IMR-90 (cell line): ENCODE data around the gene KCNQ1. TPM values are rescaled to one million over a fixed set of nuclear protein-coding genes. Genes with fewer than 3 reads are reported as not detected.

Experiments
- ATAC-seq: fragments of 200-7000 bp; cut with Tn5 transposase; 2 replicates; pipeline ENCODE4 v1.9.1; 2020; ENCODE audit warnings: low read depth, mild to moderate bottlenecking, moderate library complexity
- BruUV-seq: library from RNA; stranded (reverse); fragments of 400-500 nt; replicated peaks from 2 replicates; lab custom pipeline; 2021; lab: Mats Ljungman, UMichigan
- CTCF ChIA-PET: fragments of 300-600 bp; formaldehyde crosslinking; extraction: SDS; loops from one replicate; lab custom pipeline; 2021; ENCODE audit warnings: antibody characterized with exemption; lab: Yijun Ruan, JAX
- POLR2A ChIA-PET: fragments of 300-600 bp; sonication (Branson Sonifier 250); formaldehyde crosslinking; loops from one replicate; lab custom pipeline; 2022; ENCODE audit warnings: antibody characterized with exemption; ENCODE audit not compliant: unreplicated experiment; lab: Charles Lee
- DNase-seq: peaks from one replicate; pipeline ENCODE4 v3.0.0; 2013
- H2AFZ ChIP-seq: replicated peaks from 2 replicates; pipeline ENCODE3; 2013; ENCODE audit warnings: low read length, mild to moderate bottlenecking; ENCODE audit not compliant: poor library complexity
- H2AK5ac ChIP-seq: 2 replicates; pipeline ENCODE4 v1.6.1; 2013; ENCODE audit warnings: low read depth, low read length, inconsistent platforms
- H2AK9ac ChIP-seq: replicated peaks from 2 replicates; pipeline ENCODE3; 2013; ENCODE audit warnings: mild to moderate bottlenecking, low read depth, low read length, moderate library complexity; ENCODE audit not compliant: poor library complexity
- H2BK120ac ChIP-seq: 2 replicates; pipeline ENCODE4 v1.6.1; 2013; ENCODE audit warnings: low read depth, low read length, inconsistent platforms
- H2BK15ac ChIP-seq: 3 replicates; pipeline ENCODE4 v1.6.1; 2013; ENCODE audit warnings: low read depth, low read length, inconsistent platforms
- H2BK20ac ChIP-seq: 2 replicates; pipeline ENCODE4 v1.6.1; 2013; ENCODE audit warnings: low read depth, mild to moderate bottlenecking, inconsistent platforms, low read length, moderate library complexity
- H2BK5ac ChIP-seq: 2 replicates; pipeline ENCODE4 v1.6.1; 2013; ENCODE audit warnings: mild to moderate bottlenecking, low read depth, low read length, inconsistent platforms; ENCODE audit not compliant: poor library complexity, severe bottlenecking
- H3K14ac ChIP-seq: replicated peaks from 2 replicates; pipeline ENCODE4 v1.6.1; 2013; ENCODE audit warnings: low read depth, low read length, inconsistent platforms
- H3K18ac ChIP-seq: 2 replicates; pipeline ENCODE4 v1.6.1; 2013; ENCODE audit warnings: low read depth, low read length, control low read depth
- H3K23ac ChIP-seq: 2 replicates; pipeline ENCODE4 v1.6.1; 2013; ENCODE audit warnings: low read depth, low read length, inconsistent platforms
- H3K27ac ChIP-seq: 2 replicates; pipeline ENCODE4 v1.5.1; 2013; ENCODE audit warnings: mild to moderate bottlenecking, control low read depth, low read length; ENCODE audit not compliant: insufficient read depth
- H3K27me3 ChIP-seq: 2 replicates; pipeline ENCODE4 v1.6.1; 2013; ENCODE audit warnings: low read length; ENCODE audit not compliant: control insufficient read depth, insufficient read depth
- H3K36me3 ChIP-seq: 2 replicates; pipeline ENCODE4 v1.6.1; 2013; ENCODE audit warnings: low read length, mixed read lengths; ENCODE audit not compliant: control insufficient read depth, insufficient read depth
- H3K4ac ChIP-seq: 2 replicates; pipeline ENCODE4 v1.6.1; 2013; ENCODE audit warnings: low read depth, low read length, inconsistent platforms
- H3K4me1 ChIP-seq: 2 replicates; pipeline ENCODE4 v1.6.1; 2013; ENCODE audit warnings: low read length, mixed read lengths; ENCODE audit not compliant: control insufficient read depth, insufficient read depth
- H3K4me2 ChIP-seq: 2 replicates; pipeline ENCODE4 v1.6.1; 2013; ENCODE audit warnings: low read depth, mild to moderate bottlenecking, control low read depth, low read length, moderate library complexity
- H3K4me3 ChIP-seq: 2 replicates; pipeline ENCODE4 v1.5.1; 2013; ENCODE audit warnings: low read depth, mild to moderate bottlenecking, control low read depth, low read length, moderate library complexity; ENCODE audit not compliant: insufficient read depth
- H3K56ac ChIP-seq: 2 replicates; pipeline ENCODE4 v1.6.1; 2013; ENCODE audit warnings: low read length, inconsistent platforms; ENCODE audit not compliant: insufficient read depth; ENCODE audit errors: extremely low read depth
- H3K79me1 ChIP-seq, 2 experiments: 2 replicates each; pipeline ENCODE4 v1.6.1; 2013; ENCODE audit warnings: low read length in 2 of 2, inconsistent platforms in 1 of 2, low read depth in 1 of 2
- H3K9ac ChIP-seq: 2 replicates; pipeline ENCODE4 v1.6.1; 2013; ENCODE audit warnings: low read depth, low read length, control low read depth
- H3K9me1 ChIP-seq: 2 replicates; pipeline ENCODE4 v1.6.1; 2013; ENCODE audit warnings: low read length, inconsistent platforms; ENCODE audit not compliant: insufficient read depth
- H3K9me3 ChIP-seq: 2 replicates; pipeline ENCODE4 v1.6.1; 2013; ENCODE audit warnings: low read length; ENCODE audit not compliant: control insufficient read depth, insufficient read depth
- H4K20me1 ChIP-seq: 2 replicates; pipeline ENCODE4 v1.6.1; 2013; ENCODE audit warnings: low read length, inconsistent platforms; ENCODE audit not compliant: insufficient read depth
- H4K5ac ChIP-seq: 2 replicates; pipeline ENCODE4 v1.6.1; 2013; ENCODE audit warnings: mild to moderate bottlenecking, low read depth, low read length, control low read depth
- H4K8ac ChIP-seq, 2 experiments: 2 replicates each; pipeline ENCODE4 v1.6.1; 2013; ENCODE audit warnings: low read depth in 2 of 2, low read length in 2 of 2, control low read depth in 1 of 2, inconsistent platforms in 1 of 2
- H4K91ac ChIP-seq: 2 replicates; pipeline ENCODE4 v1.6.1; 2013; ENCODE audit warnings: low read depth, low read length, inconsistent platforms; ENCODE audit not compliant: insufficient read depth
- BHLHE40 ChIP-seq: fragments of 150-350 bp; IDR thresholded peaks from 2 replicates; pipeline ENCODE4 v1.6.1; 2016; ENCODE audit warnings: mild to moderate bottlenecking, low read depth, low read length
- CEBPB ChIP-seq: IDR thresholded peaks from 2 replicates; pipeline ENCODE4 v1.6.1; 2012; ENCODE audit warnings: low read depth, low read length, improper control_type of control experiment
- CHD1 ChIP-seq: IDR thresholded peaks from 2 replicates; pipeline ENCODE4 v1.6.1; 2012; ENCODE audit warnings: low read depth, low read length, improper control_type of control experiment
- CTCF ChIP-seq: conservative IDR thresholded peaks from 2 replicates; pipeline ENCODE4 v1.5.1; 2012; ENCODE audit warnings: mild to moderate bottlenecking, low read depth, low read length, improper control_type of control experiment
- ELK1 ChIP-seq: fragments of 150-350 bp; IDR thresholded peaks from 2 replicates; pipeline ENCODE4 v1.6.1; 2016; ENCODE audit warnings: low read depth, mild to moderate bottlenecking, low read length, moderate library complexity, borderline replicate concordance
- FOS ChIP-seq: fragments of 150-350 bp; IDR thresholded peaks from 2 replicates; pipeline ENCODE4 v1.6.1; 2016; ENCODE audit warnings: low read depth, low read length
- MAFK ChIP-seq: IDR thresholded peaks from 2 replicates; pipeline ENCODE4 v1.6.1; 2012; ENCODE audit warnings: low read depth, low read length, improper control_type of control experiment
- MAZ ChIP-seq: IDR thresholded peaks from 2 replicates; pipeline ENCODE4 v1.6.1; 2012; ENCODE audit warnings: low read depth, mild to moderate bottlenecking, low read length, improper control_type of control experiment, moderate library complexity, borderline replicate concordance
- MXI1 ChIP-seq: IDR thresholded peaks from 2 replicates; pipeline ENCODE4 v1.6.1; 2012; ENCODE audit warnings: low read depth, mild to moderate bottlenecking, low read length, moderate library complexity, borderline replicate concordance
- POLR2A ChIP-seq: IDR thresholded peaks from 2 replicates; pipeline ENCODE4 v1.6.1; 2012; ENCODE audit warnings: mild to moderate bottlenecking, low read depth, low read length
- RAD21 ChIP-seq: IDR thresholded peaks from 2 replicates; pipeline ENCODE4 v1.6.1; 2012; ENCODE audit warnings: low read length, improper control_type of control experiment
- RCOR1 ChIP-seq: IDR thresholded peaks from 2 replicates; pipeline ENCODE4 v1.6.1; 2012; ENCODE audit warnings: mild to moderate bottlenecking, low read length, improper control_type of control experiment; ENCODE audit not compliant: insufficient replicate concordance
- RFX5 ChIP-seq: IDR thresholded peaks from 2 replicates; pipeline ENCODE4 v1.8.0; 2012; ENCODE audit warnings: low read depth, mild to moderate bottlenecking, low read length, moderate library complexity
- SMC3 ChIP-seq: fragments of 150-350 bp; IDR thresholded peaks from 2 replicates; pipeline ENCODE4 v1.6.1; 2016; ENCODE audit warnings: low read depth, mild to moderate bottlenecking, antibody characterized with exemption, low read length, moderate library complexity
- WGBS, 2 experiments: methylation state at CpG; one replicate each; pipeline versions ENCODE4 v1.1.5 to v1.1.7; 2013; ENCODE audit warnings: missing lambda C conversion rate in 2 of 2; ENCODE audit not compliant: insufficient read length in 1 of 2; ENCODE audit errors: extremely low coverage in 2 of 2; 5-methylcytosine and 5-hydroxymethylcytosine counted together
- dilution Hi-C: fragments of 300-500 bp; cut with HindIII; formaldehyde crosslinking; loops from one replicate; pipeline ENCODE4 v1.14.3; 2018; ENCODE audit warnings: low sequenced_read_pairs; ENCODE audit not compliant: unreplicated experiment
- in situ Hi-C: fragments of 300-500 bp; cut with MboI; formaldehyde crosslinking; loops from 3 replicates; pipeline ENCODE4 v1.14.3; 2019; ENCODE audit warnings: low sequenced_read_pairs, inconsistent platforms, mixed read lengths
- intact Hi-C: fragments of 100-400 bp; cut with micrococcal nuclease; formaldehyde crosslinking; loops from 2 replicates; pipeline ENCODE4 v1.10.0; 2022
- polyA plus RNA-seq, 3 experiments: library from polyadenylated mRNA; depleted of rRNA; stranded (reverse); fragments of >200 nt; gene quantifications; 2 replicates each; pipeline ENCODE4 v1.2.3, GENCODE V29; 2012; ENCODE audit warnings: low replicate concordance in 1 of 3
- total RNA-seq: library from RNA; depleted of rRNA; stranded (reverse); fragments of >200 nt; gene quantifications from 2 replicates; pipeline ENCODE4 v1.2.3, GENCODE V29; 2012

KCNQ1 gene
- total and polyA plus RNA-seq, 2 of the 4 experiments (the other 2 are of a cell fraction) = 0.07 TPM; not detected in 1

- TF ChIP-seq RFX5 = no peak
- TF ChIP-seq CEBPB = no peak
Observed at GRCh38 chr11:2512431-2513407, 67.9 kb downstream of the KCNQ1 start (continued).

- Histone ChIP-seq H3K23ac (no peak overlapping the region), H3K14ac (no peak overlapping the region), H3K4me3 (no peak overlapping the region), H2BK120ac (no peak overlapping the region), H3K4me2 (no peak overlapping the region), H2AFZ (no peak overlapping the region), H3K79me1 (no peaks in the 10 kb centered on the region), H4K8ac (no peak overlapping the region), H2AK9ac (no peak overlapping the region), H4K20me1 (no peaks in the 10 kb centered on the region), H3K4ac (no peak overlapping the region), H3K27ac (no peak overlapping the region), H3K18ac (no peak overlapping the region), H3K4me1 (no peaks in the 10 kb centered on the region), H3K27me3 (peaks cover 38% of the 10 kb centered on the region; the same call in 1 of the 2 replicates), H3K9me1 (no peaks in the 10 kb centered on the region), H3K36me3 (no peaks in the 10 kb centered on the region), H2AK5ac (no peak overlapping the region), H3K9me3 (no peaks in the 10 kb centered on the region), H4K5ac (no peak overlapping the region), H2BK15ac (no peak overlapping the region), H2BK5ac (no peak overlapping the region), H2BK20ac (no peak overlapping the region), H3K9ac (no peak overlapping the region), H4K91ac (no peak overlapping the region), H3K56ac (no peak overlapping the region)
- DNase-seq (no peak), ATAC-seq (no peak)
- CTCF ChIA-PET = no interaction called here
- BruUV-seq = no TSS peak
- WGBS, 2 experiments = 89% methylated on average over 3 of the region's 6 CpGs; no CpG with 5 or more reads in 1 of the 2 experiments
- in situ Hi-C loops = loop anchor here (10.0 kb wide), 1 partner anchor 79 kb away; no protein-coding TSS in a partner anchor
- POLR2A ChIA-PET = no interaction called here
- intact Hi-C loops = no loop called here
- dilution Hi-C loops = no loop called here
- TF ChIP-seq RFX5 (no peak), RAD21 (no peak), MAZ (no peak), CTCF (no peak), CEBPB (no peak), MAFK (no peak), BHLHE40 (no peak), MXI1 (no peak), ELK1 (no peak), POLR2A (no peak), RCOR1 (no peak), CHD1 (no peak), FOS (no peak), SMC3 (no peak)
Observed at GRCh38 chr11:2513441-2513840, 68.6 kb downstream of the KCNQ1 start.
